ENCODE measurements around the gene DDX27. TPM values are rescaled to one million over a fixed set of nuclear protein-coding genes. Genes with fewer than 3 reads are reported as not detected.

The DDX27 gene
- total and polyA plus RNA-seq, 2 of the 13 experiments (the other 11 are each of a cell fraction or from before 2014, with no cell fraction given), result 42.6 to 72.8 TPM

GRCh38 chr20:49207076-49207475 lies 12.1 kb upstream of the DDX27 start (continued):
- TF ChIP-seq ZNF770 (CRISPR knock-in tag; IDR thresholded peaks at IDR 0.05) (peak; percentile 83), TBX3 (IDR thresholded peaks at IDR 0.05; ENCODE audit: borderline replicate concordance) (no peak), TEAD3 (CRISPR knock-in tag; optimal IDR thresholded peaks at IDR 0.05; ENCODE audit: borderline replicate concordance) (peak; percentile 47), FOSL2 (CRISPR knock-in tag; IDR thresholded peaks at IDR 0.05) (peak; percentile 39; the same call in 1 of the 2 replicates), MXD3 (CRISPR knock-in tag; IDR thresholded peaks at IDR 0.05) (0 out of 2 replicates have a peak, but pooled peaks have one; percentile 28), HOXA7 (CRISPR knock-in tag; IDR thresholded peaks at IDR 0.05) (no peak), THAP11 (CRISPR knock-in tag; IDR thresholded peaks at IDR 0.05) (peak; percentile 81), YEATS2 (CRISPR knock-in tag; IDR thresholded peaks at IDR 0.05; ENCODE audit: borderline replicate concordance) (peak; percentile 36; the same call in 1 of the 2 replicates), MIXL1 (CRISPR knock-in tag; IDR thresholded peaks at IDR 0.05) (peak; percentile 43; the same call in 1 of the 2 replicates), MEIS1 (CRISPR knock-in tag; IDR thresholded peaks at IDR 0.05; ENCODE audit: borderline replicate concordance) (peak; percentile 34; the same call in 1 of the 2 replicates), KDM3A (CRISPR knock-in tag; IDR thresholded peaks at IDR 0.05; ENCODE audit: low read depth) (0 out of 2 replicates have a peak, but pooled peaks have one; percentile 37), ZNF691 (CRISPR knock-in tag; IDR thresholded peaks at IDR 0.05; ENCODE audit: borderline replicate concordance, low read depth) (0 out of 2 replicates have a peak, but pooled peaks have one; percentile 66), HES4 (CRISPR knock-in tag; IDR thresholded peaks at IDR 0.05; ENCODE audit: borderline replicate concordance) (no peak), ZNF331 (CRISPR knock-in tag; IDR thresholded peaks at IDR 0.05) (0 out of 2 replicates have a peak, but pooled peaks have one; percentile 45), STAG1 (CRISPR knock-in tag; IDR thresholded peaks at IDR 0.05) (peak; percentile 89), NCOA2 (CRISPR knock-in tag; IDR thresholded peaks at IDR 0.05) (peak; percentile 22; the same call in 1 of the 2 replicates), NFE2L2 (IDR thresholded peaks at IDR 0.05; ENCODE audit: low read length) (no peak), GATAD1 (CRISPR knock-in tag; IDR thresholded peaks at IDR 0.05) (0 out of 2 replicates have a peak, but pooled peaks have one; percentile 38), NCOR1 (IDR thresholded peaks at IDR 0.05; ENCODE audit: borderline replicate concordance, low read length) (no peak), ISL2 (CRISPR knock-in tag; IDR thresholded peaks at IDR 0.05) (peak; percentile 28; the same call in 1 of the 2 replicates), THRA (CRISPR knock-in tag; IDR thresholded peaks at IDR 0.05; ENCODE audit: borderline replicate concordance) (peak; percentile 40; the same call in 1 of the 2 replicates), ZNF256 (CRISPR knock-in tag; conservative IDR thresholded peaks at IDR 0.05) (no peak)
- TF ChIP-seq, protein P1, sequence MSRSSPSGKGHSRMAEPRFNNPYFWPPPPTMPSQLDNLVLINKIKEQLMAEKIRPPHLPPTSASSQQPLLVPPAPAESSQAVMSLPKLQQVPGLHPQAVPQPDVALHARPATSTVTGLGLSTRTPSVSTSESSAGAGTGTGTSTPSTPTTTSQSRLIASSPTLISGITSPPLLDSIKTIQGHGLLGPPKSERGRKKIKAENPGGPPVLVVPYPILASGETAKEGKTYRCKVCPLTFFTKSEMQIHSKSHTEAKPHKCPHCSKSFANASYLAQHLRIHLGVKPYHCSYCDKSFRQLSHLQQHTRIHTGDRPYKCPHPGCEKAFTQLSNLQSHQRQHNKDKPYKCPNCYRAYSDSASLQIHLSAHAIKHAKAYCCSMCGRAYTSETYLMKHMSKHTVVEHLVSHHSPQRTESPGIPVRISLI (CRISPR knock-in tag; IDR thresholded peaks at IDR 0.05; ENCODE audit: borderline replicate concordance), result peak; percentile 67; the same call in 1 of the 2 replicates
